ENCODE results near the gene C20orf144.

GRCh38 chr20:33689493-33689892 is 27.4 kb downstream of the C20orf144 start:
- no peak for TF ChIP-seq POLR2AphosphoS5 (IDR thresholded peaks at IDR 0.05; ENCODE audit: low read depth, low read length)
- TF ChIP-seq REST (IDR thresholded peaks at IDR 0.05; ENCODE audit: insufficient read depth in 1 of 2, low read depth in 2 of 2, low read length in 2 of 2) = no peak
- no peak for TF ChIP-seq TAF1 (IDR thresholded peaks at IDR 0.05; ENCODE audit: borderline replicate concordance, insufficient read depth, low read length)
- TF ChIP-seq SIN3A (IDR thresholded peaks at IDR 0.05; ENCODE audit: borderline replicate concordance, insufficient read depth, low read length) = no peak

All from PFSK-1 (cell line).